ENCODE measurements around the gene SLC24A5.

SLC24A5 gene

DNA sequence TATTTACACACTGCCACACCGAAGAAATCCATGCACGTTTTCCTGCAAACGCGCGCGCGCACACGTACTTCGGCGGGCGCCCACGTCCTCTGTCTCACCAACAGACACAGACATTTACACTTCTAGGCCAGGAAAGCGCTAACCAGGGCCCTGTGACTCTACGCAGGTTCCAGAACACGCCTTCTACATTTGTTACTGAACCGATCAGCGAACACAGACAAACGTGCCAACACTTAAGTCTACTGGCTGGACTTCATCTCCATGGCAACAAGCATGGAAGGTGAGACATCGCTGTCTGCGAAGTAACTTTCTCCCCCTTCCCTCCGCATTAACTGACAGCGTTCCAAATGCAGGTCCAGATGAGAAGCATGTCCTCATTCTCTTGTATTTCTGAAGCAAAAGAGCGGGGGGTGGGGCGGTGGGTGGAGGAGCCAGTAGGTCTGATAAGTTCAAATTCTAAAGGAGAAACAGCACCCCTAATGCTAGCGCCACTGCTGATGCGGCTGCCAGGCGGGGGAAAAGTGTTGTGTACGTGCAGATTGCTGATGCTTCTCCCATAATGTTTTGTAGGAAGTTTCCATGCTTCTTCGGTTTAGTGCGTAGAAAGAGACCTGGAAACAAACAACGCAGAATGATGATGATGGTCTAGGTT is 70.9 kb downstream of the SLC24A5 start, which contains the start of gene CTXN2:
TSS of gene CTXN2 (plus strand) at position 92 of the 652 bp plus-strand sequence. CDS start 9,636 bp downstream, outside the sequence.
- DNase-seq = peak in 1 of 2 donors; percentile 16

Measured in hippocampal formation (tissue), 2 donors.